Stimulated activated CD8-positive, alpha-beta memory T cell treated with anti-CD3 and anti-CD28 coated beads, Interleukin-15, amount 100 ng/mL, for 48 hours (primary cell): ENCODE measurements around the gene FDCSP.
"Not testable (repeated sequence)": the region's sequence is repeated elsewhere in the genome, so short reads cannot be mapped to it uniquely, and the experiment has no call there.

Source experiments
- DNase-seq, 2 donors: peaks; one replicate each; pipeline ENCODE4 v3.0.0-alpha.2; 2020; ENCODE audit warnings: low read depth in 2 of 2

Gene FDCSP

GRCh38 chr4:70225824-70226223 is at the start of gene FDCSP:
Gene FDCSP, plus strand, starts transcription at chr4:70226124. Its CDS starts 5,071 bp downstream, at chr4:70231195.
- DNase-seq = no peak

DNA sequence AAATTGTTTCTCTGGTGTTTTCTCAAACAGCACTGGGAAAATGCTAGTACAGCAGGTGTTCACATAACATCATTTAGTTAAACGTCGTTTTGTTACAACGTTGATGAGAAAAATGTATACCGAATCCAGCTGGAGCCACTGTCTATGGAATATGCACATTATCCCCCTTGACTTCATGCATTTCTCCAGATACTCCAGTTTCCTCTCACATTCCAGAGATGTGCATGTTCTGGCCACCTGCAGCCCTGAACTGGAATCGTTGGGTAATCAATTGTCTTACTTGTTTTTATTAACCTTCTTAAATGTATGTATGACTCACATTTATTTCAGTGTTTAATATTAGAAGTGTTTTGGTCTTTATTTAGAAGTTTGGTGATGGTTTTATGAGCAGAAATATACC is 48.8 kb upstream of the FDCSP start:
- DNase-seq = no peak

GRCh38 chr4:70178075-70178660 is 47.8 kb upstream of the FDCSP start:
- DNase-seq = no peak

GRCh38 chr4:70179811-70180210 is 46.1 kb upstream of the FDCSP start:
- DNase-seq = no peak

- no peak for DNase-seq
Measured at GRCh38 chr4:70181864-70182263, 44.1 kb upstream of the FDCSP start.

GRCh38 chr4:70182517-70183167 is 43.3 kb upstream of the FDCSP start:
- DNase-seq = no peak

DNA sequence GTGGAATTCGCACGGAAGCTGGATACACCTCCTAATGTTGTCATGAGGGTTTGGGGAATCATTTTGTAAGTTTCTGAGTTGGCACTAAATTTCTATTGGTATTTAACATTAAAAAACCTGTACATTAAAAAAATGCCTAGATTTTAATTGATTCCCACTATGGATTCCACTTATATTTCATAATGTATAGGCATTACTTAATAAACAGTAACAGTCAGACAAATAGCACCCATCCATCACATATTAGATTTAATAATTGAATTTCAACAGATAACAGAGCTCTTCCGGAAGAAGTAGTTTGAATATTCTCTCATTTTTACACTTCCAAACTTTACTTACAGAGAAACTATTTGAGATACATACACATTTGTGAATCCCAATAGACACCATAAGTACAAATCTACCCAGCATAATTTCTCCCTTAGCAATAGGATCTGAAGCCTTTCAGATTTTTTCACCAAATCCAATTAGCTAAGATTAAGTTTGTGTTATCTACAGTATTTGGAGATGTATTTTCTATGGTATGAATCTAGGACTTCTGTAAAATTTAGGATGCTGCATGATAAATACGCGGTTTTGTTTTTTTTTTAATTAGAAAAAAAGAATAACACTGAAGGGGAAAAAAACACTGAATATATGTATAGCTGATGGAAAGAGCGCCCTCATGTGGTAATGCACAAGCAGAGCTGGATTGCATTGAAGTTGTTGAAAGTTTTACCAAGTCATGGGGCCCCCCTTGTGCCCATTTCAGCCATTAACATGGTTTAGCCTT is 42.6 kb upstream of the FDCSP start:
- DNase-seq = no peak

GRCh38 chr4:70183940-70184246 is 42.0 kb upstream of the FDCSP start:
- no peak for DNase-seq

DNA sequence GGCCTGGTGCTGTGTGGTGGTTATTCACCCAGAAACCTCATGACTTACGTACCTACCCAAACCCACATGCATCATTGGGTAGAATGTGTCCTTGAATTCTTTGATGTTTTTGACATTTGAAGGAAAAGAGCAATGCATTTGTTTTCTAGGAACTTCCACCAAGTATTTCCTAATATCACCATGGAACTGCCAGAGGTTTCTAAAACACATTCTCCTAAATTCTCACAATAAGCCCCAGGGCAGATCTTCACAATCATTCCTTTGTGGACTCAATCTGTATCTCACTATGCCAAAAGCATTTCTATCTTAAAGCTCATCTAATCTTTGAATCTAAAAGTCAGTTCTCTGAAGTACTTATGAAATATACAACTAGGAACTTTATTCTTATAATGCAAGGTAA is 38.7 kb upstream of the FDCSP start:
- no peak for DNase-seq

DNA sequence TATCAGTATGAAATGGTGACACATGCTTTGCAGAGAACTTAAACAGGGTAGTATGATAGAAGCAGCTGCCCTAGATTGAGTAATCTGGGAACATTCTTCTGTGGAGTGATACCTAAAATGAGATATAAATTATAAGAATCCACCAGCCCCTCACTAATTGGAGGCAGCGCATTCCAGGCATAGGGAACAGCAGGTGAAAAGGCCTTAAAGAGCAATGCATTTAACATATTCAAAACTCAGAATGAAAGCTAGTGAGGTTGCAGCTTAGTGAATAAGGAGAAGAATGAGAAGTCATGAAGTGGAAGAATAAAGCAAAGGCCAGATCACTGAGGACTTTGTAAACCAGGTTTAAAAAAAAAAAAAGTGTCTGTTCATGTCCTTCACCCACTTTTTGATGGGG is 35.3 kb upstream of the FDCSP start:
- no peak for DNase-seq

DNA sequence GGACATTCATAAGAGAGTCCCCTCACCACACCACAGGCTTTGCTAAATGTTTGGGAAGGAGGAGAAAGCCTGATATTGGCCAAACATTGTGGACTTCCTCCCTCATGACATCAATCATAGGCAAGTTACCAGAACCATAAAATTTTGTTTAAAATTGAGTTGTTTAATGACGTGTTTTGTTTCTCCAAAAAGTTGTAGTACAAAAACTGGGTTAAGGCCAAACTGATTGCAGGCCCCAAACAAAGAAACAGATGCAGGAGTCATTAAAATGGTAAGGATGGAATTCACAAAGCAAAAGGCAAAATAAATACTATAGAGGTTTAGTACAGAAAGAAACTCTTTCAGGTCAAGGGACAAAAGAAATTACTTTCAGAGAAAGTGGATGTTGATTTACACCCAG is 34.3 kb upstream of the FDCSP start:
- no peak for DNase-seq

DNA sequence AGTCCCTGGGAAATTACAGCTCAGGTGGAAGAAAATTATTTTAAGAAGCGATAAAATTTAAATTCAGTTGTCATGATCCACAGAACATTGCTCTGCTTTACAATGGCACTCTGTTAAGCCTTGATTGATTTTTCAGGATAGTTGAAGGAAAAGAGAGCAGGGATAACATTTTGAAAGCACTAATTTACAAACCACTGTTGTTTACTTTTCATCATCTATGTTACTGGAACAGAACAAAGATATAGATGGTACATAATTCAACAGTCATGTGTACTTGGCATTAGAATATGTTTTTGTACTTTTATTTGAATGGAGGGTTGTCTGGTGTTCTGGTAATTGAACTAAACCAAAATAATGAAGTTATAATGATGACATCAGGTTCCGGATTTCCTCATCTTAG is 33.0 kb upstream of the FDCSP start:
- DNase-seq = no peak

DNA sequence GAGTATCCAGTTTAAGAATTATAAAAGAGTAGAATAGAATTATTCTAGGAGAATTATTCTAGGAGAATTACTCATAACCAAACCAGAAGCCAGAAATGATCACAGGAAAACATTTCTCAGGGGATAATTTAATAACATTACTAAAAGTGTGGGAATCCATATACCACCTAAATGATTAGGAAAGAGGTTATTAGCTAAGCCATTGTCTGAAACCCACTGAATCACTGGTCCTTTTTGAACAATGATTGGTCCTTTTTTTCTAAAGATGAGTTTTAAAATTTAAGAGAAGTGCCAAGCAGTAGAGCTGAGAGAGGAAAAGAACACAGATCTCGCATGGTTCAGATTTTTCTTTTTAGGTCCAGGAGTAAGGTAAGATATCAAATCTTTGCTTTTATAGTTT is 30.5 kb upstream of the FDCSP start, which contains the start of gene ODAM:
Gene ODAM, plus strand, starts transcription at position 301 of the 400 bp plus-strand sequence. CDS start 819 bp downstream, outside the sequence.
- no peak for DNase-seq

DNA sequence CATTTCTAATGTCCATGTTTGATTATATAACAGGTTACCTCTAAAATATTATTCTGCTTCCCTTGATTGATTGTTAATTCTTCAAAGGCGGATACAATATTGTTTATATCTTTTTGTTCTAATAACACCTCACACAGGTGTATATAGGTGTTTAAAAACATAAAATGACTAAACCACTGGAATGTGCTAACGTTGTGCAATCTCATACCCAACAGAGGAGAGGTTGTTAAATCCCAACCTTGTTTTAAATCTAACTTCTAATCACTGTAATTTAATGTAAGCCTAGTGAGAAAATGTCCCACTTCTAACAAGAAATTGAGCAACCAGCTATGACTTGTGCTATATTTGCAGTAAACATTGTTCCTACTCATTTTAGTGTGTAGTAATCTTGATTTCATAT is 29.1 kb upstream of the FDCSP start:
- DNase-seq = no peak

DNA sequence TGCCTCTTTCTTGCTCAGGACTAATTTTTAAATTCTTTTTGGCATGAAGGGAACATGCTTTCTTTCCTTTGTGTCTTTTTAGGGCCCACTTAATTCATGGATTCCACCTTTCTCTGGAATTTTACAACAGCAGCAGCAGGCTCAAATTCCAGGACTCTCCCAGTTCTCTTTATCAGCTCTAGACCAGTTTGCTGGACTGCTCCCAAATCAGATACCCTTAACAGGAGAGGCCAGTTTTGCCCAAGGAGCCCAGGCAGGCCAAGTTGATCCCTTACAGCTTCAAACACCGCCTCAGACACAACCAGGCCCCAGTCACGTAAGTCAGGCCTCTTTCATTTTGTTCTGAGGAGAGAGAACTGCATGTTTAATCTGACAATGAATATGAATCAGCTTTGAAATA is 28.1 kb upstream of the FDCSP start:
- DNase-seq = no peak

- DNase-seq = no peak
Measured at GRCh38 chr4:70203601-70204000, 22.3 kb upstream of the FDCSP start.

DNA sequence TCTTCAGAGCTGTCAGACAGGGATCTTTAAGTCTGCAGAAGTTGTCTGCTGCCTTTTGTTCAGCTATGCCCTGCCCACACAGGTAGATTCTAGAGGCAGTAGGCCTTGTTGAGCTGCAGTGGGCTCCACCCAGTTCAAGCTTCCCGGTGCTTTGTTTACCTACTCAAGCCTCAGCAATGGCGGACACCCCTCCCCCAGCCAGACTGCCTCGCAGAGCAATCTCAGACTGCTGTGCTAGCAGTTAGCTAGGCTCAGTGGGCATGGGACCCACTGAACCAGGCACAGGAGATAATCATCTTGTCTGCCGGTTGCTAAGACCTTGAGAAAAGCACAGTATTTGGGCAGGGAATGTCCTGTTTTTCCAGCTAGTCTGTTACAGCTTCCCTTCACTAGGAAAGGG is 13.2 kb upstream of the FDCSP start:
- DNase-seq = not testable (repeated sequence)

GRCh38 chr4:70216109-70216508 is 9.8 kb upstream of the FDCSP start:
- DNase-seq = not testable (repeated sequence)

GRCh38 chr4:70216550-70216949 is 9.4 kb upstream of the FDCSP start:
- not testable (repeated sequence) for DNase-seq

- DNase-seq = not testable (repeated sequence)
Measured at GRCh38 chr4:70221389-70221788, 4.5 kb upstream of the FDCSP start.

- DNase-seq = not testable (repeated sequence)
Measured at GRCh38 chr4:70221818-70222217, 4.1 kb upstream of the FDCSP start.

DNA sequence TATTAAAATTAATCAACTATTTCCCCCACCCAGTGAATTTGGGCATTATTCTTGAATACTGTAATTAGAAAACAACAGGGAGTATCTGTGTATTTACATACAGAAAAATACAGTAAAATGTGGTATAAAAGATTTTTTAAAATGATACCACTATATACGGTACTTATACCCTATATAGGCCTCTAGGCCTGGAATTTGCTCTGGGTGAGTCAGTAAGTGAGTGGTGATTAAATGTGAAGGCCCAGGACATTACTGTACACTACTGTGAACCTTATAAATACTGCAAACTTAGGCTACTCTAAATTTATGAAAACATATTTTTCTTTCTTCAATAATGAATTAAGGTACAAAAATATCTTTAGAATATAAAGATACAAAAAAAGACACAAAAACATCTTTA is 10.2 kb downstream of the FDCSP start:
- DNase-seq = no peak
